HG03175 (cell line): Measurements from ENCODE around the gene SLC35G4.
"Not testable (repeated sequence)": the region's sequence is repeated elsewhere in the genome, so short reads cannot be mapped to it uniquely, and the experiment has no call there.

ENCODE experiments used
- ATAC-seq: cut with Tn5 transposase; IDR thresholded peaks from one replicate; pipeline ENCODE4 v1.9.1; 2021; ENCODE audit warnings: mild to moderate bottlenecking, moderate library complexity; ENCODE audit not compliant: unreplicated experiment

SLC35G4 gene

GRCh38 chr18:11613611-11614010 is 4.2 kb downstream of the SLC35G4 start:
- ATAC-seq: not testable (repeated sequence)

- not testable (repeated sequence) for ATAC-seq
Observed at GRCh38 chr18:11614042-11614441, 4.6 kb downstream of the SLC35G4 start.

DNA sequence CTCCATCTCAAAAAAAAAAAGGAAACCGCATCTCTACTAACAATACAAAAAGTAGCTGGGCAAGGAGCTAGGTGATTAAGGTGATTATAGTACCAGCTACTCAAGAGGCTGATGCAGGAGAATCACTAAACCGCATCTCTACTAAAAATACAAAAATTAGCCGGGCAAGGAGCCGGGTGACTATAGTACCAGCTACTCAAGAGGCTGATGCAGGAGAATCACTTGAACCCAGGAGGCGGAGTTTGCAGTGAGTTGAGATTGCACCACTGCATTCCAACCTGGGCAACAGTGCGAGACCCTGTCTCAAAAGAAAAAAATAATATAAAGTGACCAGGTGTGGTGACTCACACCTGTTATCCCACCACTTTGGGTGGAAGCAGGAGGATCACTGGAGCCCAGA is 5.6 kb downstream of the SLC35G4 start:
- not testable (repeated sequence) for ATAC-seq

DNA sequence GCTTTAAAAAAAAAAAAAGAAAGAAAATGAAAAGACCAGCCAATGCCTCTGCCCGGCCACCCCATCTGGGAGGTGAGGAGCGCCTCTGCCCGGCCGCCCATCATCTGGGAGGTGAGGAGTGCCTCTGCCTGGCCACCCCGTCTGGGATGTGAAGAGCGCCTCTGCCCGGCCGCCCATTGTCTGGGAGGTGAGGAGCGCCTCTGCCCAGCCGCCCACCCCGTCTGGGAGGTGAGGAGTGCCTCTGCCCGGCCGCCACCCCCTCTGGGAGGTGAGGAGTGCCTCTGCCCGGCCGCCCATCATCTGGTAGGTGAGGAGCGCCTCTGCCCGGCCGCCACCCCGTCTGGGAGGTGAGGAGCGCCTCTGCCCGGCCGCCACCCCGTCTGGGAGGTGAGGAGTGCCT is 37.9 kb downstream of the SLC35G4 start:
- ATAC-seq: not testable (repeated sequence)

DNA sequence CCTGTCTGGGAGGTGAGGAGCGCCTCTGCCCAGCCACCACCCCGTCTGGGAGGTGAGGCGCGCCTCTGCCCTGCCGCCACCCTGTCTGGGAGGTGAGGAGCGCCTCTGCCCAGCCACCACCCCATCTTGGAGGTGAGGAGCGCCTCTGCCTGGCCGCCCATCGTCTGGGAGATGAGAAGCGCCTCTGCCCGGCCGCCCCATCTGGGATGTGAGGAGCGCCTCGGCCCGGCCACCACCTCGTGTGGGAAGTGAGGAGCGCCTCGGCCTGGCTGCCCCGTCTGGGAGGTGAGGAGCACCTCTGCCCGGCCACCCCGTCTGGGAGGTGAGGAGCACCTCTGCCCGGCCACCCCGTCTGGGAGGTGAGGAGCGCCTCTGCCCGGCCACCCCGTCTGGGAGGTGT is 38.4 kb downstream of the SLC35G4 start:
- not testable (repeated sequence) for ATAC-seq

- ATAC-seq: no peak
Observed at GRCh38 chr18:11649839-11650238, 40.4 kb downstream of the SLC35G4 start.

- no peak for ATAC-seq
Observed at GRCh38 chr18:11651899-11652298, 42.5 kb downstream of the SLC35G4 start.

DNA sequence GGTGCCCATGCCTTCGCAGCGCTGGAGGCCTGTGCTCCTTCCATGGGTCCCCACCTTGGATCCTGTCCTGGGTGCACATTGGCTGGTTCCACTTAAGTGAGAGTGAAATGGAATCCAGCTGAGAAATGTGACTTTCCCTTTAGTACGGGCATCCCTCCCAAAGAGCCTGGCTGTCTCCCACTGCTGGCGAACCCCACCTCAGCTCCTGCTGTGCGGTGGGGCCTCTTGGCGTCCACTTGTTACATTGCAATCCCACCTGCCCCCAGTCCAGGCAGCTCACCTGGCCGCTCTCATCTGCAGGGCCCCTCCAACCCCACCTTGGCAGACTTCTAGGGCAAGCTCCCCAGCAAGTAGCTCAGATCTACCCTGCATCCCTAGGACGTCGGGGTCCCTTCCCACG is 44.1 kb downstream of the SLC35G4 start:
- ATAC-seq: no peak

- no peak for ATAC-seq
Observed at GRCh38 chr18:11654736-11655605, 45.6 kb downstream of the SLC35G4 start.

DNA sequence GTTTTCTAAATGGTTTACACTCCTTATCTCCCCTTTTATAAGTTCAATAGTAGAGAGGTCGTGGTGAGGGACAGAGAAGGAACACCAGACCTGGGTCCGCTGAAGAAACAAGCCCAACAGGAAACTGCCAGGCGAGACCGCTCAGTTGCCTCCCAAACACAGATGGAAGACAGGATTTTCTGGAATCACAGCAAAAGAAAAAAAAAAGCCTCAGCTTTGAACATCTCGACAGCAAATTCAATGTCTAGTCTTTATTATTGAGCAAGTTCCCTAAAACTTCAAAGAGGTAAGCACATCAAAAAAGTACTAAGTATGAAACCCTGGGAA is 46.2 kb downstream of the SLC35G4 start:
- no peak for ATAC-seq

DNA sequence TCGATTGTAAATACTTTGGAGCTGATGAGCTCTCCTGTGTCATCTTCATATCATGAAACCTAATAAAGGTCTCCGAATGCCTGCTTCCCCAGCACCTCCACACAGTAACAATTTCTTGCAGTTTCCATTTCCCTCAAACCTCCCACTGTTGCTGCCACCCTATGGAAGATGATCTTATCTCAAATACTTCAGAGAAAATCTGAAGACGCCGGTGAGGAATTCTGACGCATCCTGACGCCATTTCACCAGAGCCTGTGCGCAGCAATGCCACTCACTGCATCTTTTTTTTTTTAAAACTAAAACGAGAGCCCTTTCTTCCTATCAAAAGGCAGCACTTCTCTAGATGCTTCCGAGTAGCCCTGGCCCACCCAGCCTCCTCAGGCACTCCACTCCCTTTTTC is 47.8 kb downstream of the SLC35G4 start:
- no peak for ATAC-seq

DNA sequence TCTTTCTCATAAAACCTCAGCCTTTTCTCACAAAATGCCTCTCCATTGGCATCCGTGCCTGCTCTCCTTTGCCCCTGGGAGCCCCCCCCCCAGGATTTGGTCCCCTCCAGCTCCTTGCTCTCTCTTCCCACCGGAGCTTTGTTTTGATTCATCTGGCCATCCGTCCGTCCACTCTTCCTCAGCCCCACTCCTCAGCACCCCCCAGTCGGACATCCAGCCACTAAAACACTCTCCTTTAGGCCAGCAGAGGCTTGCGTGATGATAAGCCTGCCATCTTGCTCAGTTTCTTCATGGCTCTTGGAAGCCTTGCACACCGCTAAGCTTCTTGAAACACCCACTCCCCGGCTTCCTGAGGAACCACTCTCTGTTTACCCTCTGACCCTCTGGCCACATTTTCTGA is 48.2 kb downstream of the SLC35G4 start:
- ATAC-seq: no peak

DNA sequence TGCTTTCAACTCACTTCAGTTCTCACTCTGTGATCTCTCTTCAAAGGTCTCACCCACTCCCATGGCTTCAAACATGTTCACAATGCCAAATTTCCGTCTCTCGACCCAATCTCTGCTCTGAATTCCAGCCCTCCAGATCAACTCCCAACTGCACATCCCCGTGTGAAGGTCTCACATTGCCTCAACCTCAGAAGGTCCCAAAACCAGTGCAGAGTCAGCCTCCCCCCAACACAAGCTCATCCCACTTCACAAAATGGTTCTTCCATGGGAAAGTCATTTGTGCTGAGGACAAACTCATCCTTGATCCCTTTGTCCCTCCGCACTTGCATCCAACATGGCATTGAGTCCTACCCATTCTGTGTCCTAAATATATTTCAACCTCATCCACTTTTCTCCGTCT is 48.6 kb downstream of the SLC35G4 start:
- ATAC-seq: no peak

DNA sequence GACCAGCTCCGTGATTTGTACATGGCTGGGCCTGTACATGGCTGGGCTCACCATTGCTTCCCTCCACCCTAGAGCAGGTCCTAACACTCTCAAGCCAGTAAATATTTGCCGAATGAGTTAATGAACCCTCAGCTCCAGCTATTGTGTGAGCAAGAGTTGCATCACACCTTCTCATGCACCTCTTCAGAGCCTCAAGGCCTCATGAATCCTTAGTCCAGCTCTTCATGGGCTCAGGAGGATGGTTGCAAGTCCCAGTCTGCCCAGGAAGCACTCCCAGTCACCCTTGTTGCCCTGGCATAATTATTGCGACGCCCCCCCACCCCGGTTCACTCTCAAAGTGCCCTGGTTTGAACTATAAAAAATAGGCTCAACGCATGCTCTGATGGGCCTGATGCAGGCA is 49.6 kb downstream of the SLC35G4 start:
- ATAC-seq: no peak
